K562 (cell line): ENCODE measurements around the gene FDPS. TPM values are rescaled to one million over a fixed set of nuclear protein-coding genes. Genes with fewer than 3 reads are reported as not detected.

ENCODE experiments used
- ARNT ChIP-seq, 2 experiments: fragments of 450-650 bp; IDR thresholded peaks; 2 replicates each; pipeline ENCODE4 v1.6.1; 2016; ENCODE audit warnings: mild to moderate bottlenecking in 1 of 2
- CREM ChIP-seq: IDR thresholded peaks from 2 replicates; pipeline ENCODE4 v1.6.1; 2014; ENCODE audit warnings: antibody characterized with exemption, low read depth
- DMBX1 ChIP-seq: fragments of 250-450 bp; sonication (Bioruptor Pico); IDR thresholded peaks from 2 replicates; pipeline ENCODE4 v1.8.0; 2022; ENCODE audit warnings: inconsistent platforms, mild to moderate bottlenecking, moderate library complexity, borderline replicate concordance
- GABPA ChIP-seq: fragments of 200-800 bp; sonication (Bioruptor generic); conservative IDR thresholded peaks from 2 replicates; pipeline ENCODE4 v1.6.1; 2016; ENCODE audit warnings: low read depth, missing genetic modification characterization, missing compliant biosample characterization
- HDAC6 ChIP-seq: IDR thresholded peaks from 2 replicates; pipeline ENCODE4 v1.6.1; 2012; ENCODE audit warnings: low read depth, mild to moderate bottlenecking, control low read depth, inconsistent platforms, low read length, moderate library complexity
- KHSRP ChIP-seq: fragments of 450-650 bp; IDR thresholded peaks from 2 replicates; pipeline ENCODE4 v1.6.1; 2017
- SIN3A ChIP-seq, 2 experiments: fragments of 150-350 bp in 1 of 2; IDR thresholded peaks; 2 replicates each; pipeline ENCODE4 v1.6.1; 2011 to 2016; ENCODE audit warnings: borderline replicate concordance in 2 of 2, low read depth in 2 of 2, low read length in 2 of 2, mild to moderate bottlenecking in 2 of 2, moderate library complexity in 2 of 2; ENCODE audit not compliant: control insufficient read depth in 1 of 2
- SP1 ChIP-seq: sonication (generic); formaldehyde crosslinking; IDR thresholded peaks from 2 replicates; pipeline ENCODE4 v1.8.1; 2022; ENCODE audit warnings: mild to moderate bottlenecking, missing genetic modification reagents
- SRSF3 ChIP-seq: fragments of 200-400 bp; formaldehyde crosslinking; IDR thresholded peaks from 2 replicates; pipeline ENCODE4 v1.6.1; 2016; ENCODE audit warnings: mild to moderate bottlenecking, low read length, moderate library complexity; ENCODE audit not compliant: insufficient read depth
- polyA plus RNA-seq, 8 experiments: library from polyadenylated mRNA; depleted of rRNA in 4 of 8; stranded (reverse) in 5 of 8; unstranded in 3 of 8; fragments of >200 nt; fragmentation: Nextera tagmentation in 2 of 8; fragmentation: Illumina TruSeq in 1 of 8; extraction: Ambion mirVana in 2 of 8; extraction: Trizol in 1 of 8; gene quantifications; 2 replicates each; pipeline versions ENCODE4 v1.2.1 to v1.2.3, GENCODE V29; 2011 to 2014; ENCODE audit warnings: inconsistent platforms in 1 of 8, missing spikeins in 1 of 8
- total RNA-seq, 7 experiments: library from RNA; depleted of rRNA in 6 of 7; stranded (reverse); fragments of >200 nt in 6 of 7; fragmentation: Illumina TruSeq in 2 of 7; extraction: Trizol in 2 of 7; gene quantifications; 2 replicates each; pipeline versions ENCODE4 v1.2.1 to v1.2.3, GENCODE V29; 2011 to 2021; ENCODE audit warnings: low replicate concordance in 1 of 7
- TF ChIP-seq, protein P1 (sequence below), 2 experiments: fragments of 450-650 bp in 1 of 2; sonication (generic) in 1 of 2; formaldehyde crosslinking in 1 of 2; IDR thresholded peaks; 2 replicates each; pipeline versions ENCODE4 v1.7.1 to v1.9.0; 2016 to 2022; ENCODE audit warnings: inconsistent platforms in 1 of 2, mild to moderate bottlenecking in 1 of 2, missing genetic modification reagents in 1 of 2
- TF ChIP-seq, protein P2 (sequence below), 2 experiments: IDR thresholded peaks; 2 replicates each; pipeline ENCODE4 v1.6.1; 2011; ENCODE audit warnings: borderline replicate concordance in 1 of 2, control low read depth in 1 of 2, low read depth in 1 of 2, low read length in 1 of 2, mild to moderate bottlenecking in 1 of 2, mixed read lengths in 1 of 2, moderate library complexity in 1 of 2; ENCODE audit not compliant: insufficient read depth in 1 of 2, insufficient read length in 1 of 2, poor library complexity in 1 of 2, severe bottlenecking in 1 of 2; ENCODE audit errors: extremely low read depth in 1 of 2
- TF ChIP-seq, protein P3 (sequence below): fragments of 450-650 bp; formaldehyde crosslinking; IDR thresholded peaks from 2 replicates; pipeline ENCODE4 v1.4.0; 2022; ENCODE audit warnings: mild to moderate bottlenecking, moderate library complexity

The FDPS gene
- total and polyA plus RNA-seq, 9 of the 15 experiments (the other 6 are each of a cell fraction or from before 2014, with no cell fraction given), result 247 to 884 (median 360) TPM

GRCh38 chr1:155273343-155274245 lies 35.1 kb upstream of the FDPS start, which contains the start of gene CLK2 (continued):
- TF ChIP-seq GABPA (tag) (peak; percentile 77), HDAC6 (no peak), SRSF3 (no peak), ARNT (IDR thresholded peaks at IDR 0.05) (peak in 1 of 2 experiments; percentile 57; a peak in 1 of 4 replicates), CREM (peak; percentile 85), KHSRP (no peak), SIN3A (IDR thresholded peaks at IDR 0.05; ENCODE audit: borderline replicate concordance in 2 of 2, control insufficient read depth in 1 of 2, low read depth in 2 of 2, low read length in 2 of 2) (peak; percentile 44 to 95; a peak in 3 of 4 replicates), DMBX1 (CRISPR knock-in tag) (0 out of 2 replicates have a peak, but pooled peaks have one; percentile 16), SP1 (CRISPR knock-in tag) (peak; percentile 94)
- TF ChIP-seq, protein P1, sequence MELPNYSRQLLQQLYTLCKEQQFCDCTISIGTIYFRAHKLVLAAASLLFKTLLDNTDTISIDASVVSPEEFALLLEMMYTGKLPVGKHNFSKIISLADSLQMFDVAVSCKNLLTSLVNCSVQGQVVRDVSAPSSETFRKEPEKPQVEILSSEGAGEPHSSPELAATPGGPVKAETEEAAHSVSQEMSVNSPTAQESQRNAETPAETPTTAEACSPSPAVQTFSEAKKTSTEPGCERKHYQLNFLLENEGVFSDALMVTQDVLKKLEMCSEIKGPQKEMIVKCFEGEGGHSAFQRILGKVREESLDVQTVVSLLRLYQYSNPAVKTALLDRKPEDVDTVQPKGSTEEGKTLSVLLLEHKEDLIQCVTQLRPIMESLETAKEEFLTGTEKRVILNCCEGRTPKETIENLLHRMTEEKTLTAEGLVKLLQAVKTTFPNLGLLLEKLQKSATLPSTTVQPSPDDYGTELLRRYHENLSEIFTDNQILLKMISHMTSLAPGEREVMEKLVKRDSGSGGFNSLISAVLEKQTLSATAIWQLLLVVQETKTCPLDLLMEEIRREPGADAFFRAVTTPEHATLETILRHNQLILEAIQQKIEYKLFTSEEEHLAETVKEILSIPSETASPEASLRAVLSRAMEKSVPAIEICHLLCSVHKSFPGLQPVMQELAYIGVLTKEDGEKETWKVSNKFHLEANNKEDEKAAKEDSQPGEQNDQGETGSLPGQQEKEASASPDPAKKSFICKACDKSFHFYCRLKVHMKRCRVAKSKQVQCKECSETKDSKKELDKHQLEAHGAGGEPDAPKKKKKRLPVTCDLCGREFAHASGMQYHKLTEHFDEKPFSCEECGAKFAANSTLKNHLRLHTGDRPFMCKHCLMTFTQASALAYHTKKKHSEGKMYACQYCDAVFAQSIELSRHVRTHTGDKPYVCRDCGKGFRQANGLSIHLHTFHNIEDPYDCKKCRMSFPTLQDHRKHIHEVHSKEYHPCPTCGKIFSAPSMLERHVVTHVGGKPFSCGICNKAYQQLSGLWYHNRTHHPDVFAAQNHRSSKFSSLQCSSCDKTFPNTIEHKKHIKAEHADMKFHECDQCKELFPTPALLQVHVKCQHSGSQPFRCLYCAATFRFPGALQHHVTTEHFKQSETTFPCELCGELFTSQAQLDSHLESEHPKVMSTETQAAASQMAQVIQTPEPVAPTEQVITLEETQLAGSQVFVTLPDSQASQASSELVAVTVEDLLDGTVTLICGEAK (IDR thresholded peaks at IDR 0.05), result peak; percentile 49
- TF ChIP-seq, protein P1 (CRISPR knock-in tag; IDR thresholded peaks at IDR 0.05), result no peak
- TF ChIP-seq, protein P2, sequence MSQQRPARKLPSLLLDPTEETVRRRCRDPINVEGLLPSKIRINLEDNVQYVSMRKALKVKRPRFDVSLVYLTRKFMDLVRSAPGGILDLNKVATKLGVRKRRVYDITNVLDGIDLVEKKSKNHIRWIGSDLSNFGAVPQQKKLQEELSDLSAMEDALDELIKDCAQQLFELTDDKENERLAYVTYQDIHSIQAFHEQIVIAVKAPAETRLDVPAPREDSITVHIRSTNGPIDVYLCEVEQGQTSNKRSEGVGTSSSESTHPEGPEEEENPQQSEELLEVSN (IDR thresholded peaks at IDR 0.05; ENCODE audit: borderline replicate concordance in 1 of 2, extremely low read depth in 1 of 2, insufficient read depth in 1 of 2, insufficient read length in 1 of 2, low read depth in 1 of 2, low read length in 1 of 2, poor library complexity in 1 of 2, severe bottlenecking in 1 of 2), result peak; percentile 92 to 97
- TF ChIP-seq, protein P3, sequence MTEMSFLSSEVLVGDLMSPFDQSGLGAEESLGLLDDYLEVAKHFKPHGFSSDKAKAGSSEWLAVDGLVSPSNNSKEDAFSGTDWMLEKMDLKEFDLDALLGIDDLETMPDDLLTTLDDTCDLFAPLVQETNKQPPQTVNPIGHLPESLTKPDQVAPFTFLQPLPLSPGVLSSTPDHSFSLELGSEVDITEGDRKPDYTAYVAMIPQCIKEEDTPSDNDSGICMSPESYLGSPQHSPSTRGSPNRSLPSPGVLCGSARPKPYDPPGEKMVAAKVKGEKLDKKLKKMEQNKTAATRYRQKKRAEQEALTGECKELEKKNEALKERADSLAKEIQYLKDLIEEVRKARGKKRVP (CRISPR knock-in tag), result no peak
